CD4-positive, alpha-beta T cell treated with Interleukin-6 at 100 ng/mL for 8 hours (primary cell): ENCODE results near the gene PIGS.

Experiments
- DNase-seq: peaks from one replicate; pipeline ENCODE4 v3.0.0-alpha.2; 2020; ENCODE audit warnings: mixed read lengths, low spot score

The PIGS gene

GRCh38 chr17:28506763-28507487, 64.4 kb downstream of the PIGS start:
- DNase-seq, result no peak

- DNase-seq, result no peak
These were observed 65.2 kb downstream of the PIGS start, which contains the start of gene FOXN1 for GRCh38 chr17:28505986-28506665. Gene FOXN1 (plus strand): TSS chr17:28506348. CDS start chr17:28523970, 17,622 bp downstream.

GRCh38 chr17:28503420-28503819, 67.9 kb downstream of the PIGS start:
- no peak for DNase-seq
